ENCODE measurements around the gene PPP3R1.

The PPP3R1 gene

GRCh38 chr2:68230241-68231060 is 21.9 kb downstream of the PPP3R1 start:
- DNase-seq, result no peak

DNA sequence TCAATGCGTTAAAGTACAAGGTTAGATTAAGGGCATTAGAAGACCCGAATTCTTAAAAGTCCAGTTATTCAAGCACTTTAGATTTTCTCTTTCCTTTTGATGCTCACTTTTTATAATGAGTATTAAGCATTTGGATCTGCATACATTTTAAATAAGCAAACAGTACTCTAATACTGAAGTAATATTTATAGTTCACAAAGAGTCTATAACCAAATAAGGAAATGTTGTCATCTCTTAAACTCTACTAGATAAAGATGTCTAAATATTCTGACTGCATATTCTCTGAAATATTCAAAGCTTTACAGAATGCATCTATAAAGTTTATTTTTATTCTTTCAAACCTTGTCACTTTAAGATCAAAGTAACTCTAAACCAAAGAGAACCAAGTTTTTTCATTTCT is 25.5 kb downstream of the PPP3R1 start:
- DNase-seq, result no peak

DNA sequence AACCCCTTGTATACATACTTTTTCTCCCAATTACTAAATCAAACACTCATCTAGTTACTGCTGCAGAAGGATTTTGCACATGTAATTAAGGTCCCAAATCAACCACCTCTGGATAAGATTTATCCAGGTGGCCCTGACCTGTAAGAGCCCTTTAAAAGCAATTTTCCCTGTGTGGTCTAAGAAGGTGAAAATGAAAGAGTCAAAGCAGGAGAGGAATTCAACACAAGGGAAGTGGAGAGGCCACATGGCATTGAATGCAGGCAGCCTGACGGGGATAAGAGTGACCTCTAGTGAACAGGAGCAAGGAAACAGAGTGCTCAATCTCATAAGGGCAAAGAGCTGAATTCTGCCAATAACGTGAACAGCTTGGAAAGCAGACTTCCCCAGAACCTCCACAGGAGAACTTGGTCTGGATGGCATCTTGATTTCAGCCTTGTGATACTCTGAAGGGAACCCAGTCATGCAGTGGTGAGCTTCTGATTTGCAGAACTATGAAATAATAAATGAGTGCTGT is 27.2 kb downstream of the PPP3R1 start:
- DNase-seq, result no peak

GRCh38 chr2:68223419-68223818 is 28.9 kb downstream of the PPP3R1 start:
- DNase-seq, result no peak

DNA sequence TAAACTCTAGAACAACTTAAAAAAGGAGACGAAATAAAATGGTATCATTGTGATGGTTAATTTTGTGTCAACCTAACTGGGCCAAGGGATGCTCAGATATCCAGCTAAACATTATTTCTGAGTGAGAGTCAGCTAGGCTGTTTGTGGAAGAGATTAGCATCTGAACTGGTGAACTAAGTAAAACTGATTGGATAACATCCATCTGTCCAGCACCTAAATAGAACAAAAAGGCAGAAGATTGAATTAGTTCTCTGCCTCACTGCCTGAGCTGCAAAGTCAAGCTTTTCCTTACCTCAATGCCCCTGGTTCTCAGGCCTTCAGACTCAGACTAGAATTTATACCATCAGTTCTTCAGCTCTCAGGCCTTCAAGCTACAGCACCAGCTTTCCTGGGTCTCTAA is 30.0 kb downstream of the PPP3R1 start:
- DNase-seq, result no peak

DNA sequence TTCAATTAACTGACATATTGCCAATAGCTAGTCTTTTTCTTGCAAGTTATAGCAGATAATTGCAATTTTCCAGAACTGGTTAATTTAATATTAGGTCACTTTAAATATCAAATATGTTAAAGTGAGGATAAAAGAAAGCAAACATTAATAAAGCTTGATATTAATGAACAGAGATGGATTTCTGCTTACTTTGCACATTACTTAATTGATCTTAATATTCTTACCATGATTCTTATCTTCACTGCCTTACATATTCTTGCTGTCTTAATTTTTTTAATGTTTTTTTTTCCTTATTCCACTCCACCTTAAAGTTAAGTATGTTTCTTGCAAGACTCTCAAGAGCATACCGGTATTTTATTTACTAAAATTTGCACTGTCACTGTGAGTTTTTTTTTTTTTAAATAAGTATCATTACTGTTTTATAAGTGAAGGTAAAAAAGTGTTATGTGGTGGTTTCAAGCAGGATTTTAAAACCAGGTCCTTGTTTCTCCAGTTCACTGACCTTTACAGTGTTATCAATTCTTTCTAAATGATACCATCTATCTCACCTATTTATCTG is 33.9 kb downstream of the PPP3R1 start:
- no peak for DNase-seq

GRCh38 chr2:68217729-68218128 is 34.6 kb downstream of the PPP3R1 start:
- no peak for DNase-seq

DNA sequence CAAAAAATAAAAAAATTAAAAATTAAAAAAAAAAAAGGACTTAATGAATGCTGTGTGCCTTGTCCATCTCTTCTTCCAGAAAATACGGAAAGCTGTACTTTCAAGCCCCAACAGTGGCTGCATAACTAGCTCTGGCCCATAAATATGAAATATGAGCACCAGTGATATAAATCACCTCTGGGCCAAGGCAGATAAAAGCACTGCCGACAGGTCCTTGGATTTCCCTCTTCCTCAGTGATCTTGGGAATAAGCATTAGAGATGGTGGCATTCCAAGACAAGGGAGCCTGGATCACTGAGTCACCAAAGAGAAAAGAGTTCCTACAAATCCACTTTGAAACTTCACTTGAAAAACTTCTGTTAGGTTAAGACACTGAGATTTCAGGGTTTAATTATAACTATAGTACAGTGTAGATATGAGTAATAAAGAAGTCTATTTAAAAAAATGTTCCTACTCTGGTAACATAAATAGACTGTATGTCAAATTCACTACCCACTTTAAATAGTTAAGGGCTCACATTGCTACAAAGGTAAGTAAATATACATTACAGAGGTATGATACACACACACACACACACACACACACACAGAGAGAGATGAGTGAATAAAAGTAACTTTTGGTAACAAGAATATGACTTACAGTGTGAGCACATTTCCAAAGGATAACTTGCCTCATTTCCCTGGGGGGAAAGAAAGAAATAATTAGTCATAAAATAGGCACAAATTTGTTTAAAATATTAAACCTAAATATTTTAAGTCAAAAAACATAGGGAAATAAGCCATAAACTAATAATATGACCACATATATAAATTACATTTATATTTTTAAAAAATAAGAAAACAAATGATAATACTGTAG is 35.6 kb downstream of the PPP3R1 start:
- DNase-seq, result no peak

DNA sequence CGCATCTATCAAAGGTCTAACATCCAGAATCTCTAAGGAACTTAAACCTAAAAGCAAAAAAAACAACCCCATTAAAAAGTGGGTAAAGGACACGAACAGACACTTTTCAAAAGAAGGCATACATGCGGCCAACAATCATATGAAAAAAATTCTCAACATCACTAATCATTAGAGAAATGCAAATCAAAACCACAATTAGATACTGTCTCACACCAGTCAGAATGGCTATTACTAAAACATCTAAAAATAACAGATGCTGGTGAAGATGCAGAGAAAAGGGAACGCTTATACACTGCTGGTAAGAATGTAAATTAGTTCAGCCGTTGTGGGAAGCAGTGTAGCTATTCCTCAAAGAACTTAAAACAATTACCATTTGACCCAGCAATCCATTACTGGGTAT is 38.0 kb downstream of the PPP3R1 start:
- no peak for DNase-seq

- no peak for DNase-seq
Observed at GRCh38 chr2:68206793-68207192, 45.5 kb downstream of the PPP3R1 start.

DNA sequence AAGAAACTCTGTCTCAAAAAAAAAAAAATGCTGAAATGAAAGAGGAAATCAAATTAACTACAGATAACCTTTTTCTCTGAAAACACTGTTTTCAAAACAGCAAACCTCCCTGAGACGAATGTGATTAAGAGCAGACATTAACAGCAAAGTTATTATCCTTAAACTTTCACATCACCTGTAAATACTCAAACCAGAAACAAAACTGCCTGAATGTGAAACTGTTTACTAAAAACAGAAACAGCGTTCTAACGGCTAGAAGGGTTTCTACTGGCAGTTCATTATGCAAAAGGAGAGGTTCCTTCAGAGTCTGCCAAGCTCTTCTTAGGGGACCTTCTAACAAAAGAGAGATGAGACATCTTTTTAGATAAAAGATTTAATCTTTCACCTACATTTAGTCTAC is 48.7 kb downstream of the PPP3R1 start:
- no peak for DNase-seq

DNA sequence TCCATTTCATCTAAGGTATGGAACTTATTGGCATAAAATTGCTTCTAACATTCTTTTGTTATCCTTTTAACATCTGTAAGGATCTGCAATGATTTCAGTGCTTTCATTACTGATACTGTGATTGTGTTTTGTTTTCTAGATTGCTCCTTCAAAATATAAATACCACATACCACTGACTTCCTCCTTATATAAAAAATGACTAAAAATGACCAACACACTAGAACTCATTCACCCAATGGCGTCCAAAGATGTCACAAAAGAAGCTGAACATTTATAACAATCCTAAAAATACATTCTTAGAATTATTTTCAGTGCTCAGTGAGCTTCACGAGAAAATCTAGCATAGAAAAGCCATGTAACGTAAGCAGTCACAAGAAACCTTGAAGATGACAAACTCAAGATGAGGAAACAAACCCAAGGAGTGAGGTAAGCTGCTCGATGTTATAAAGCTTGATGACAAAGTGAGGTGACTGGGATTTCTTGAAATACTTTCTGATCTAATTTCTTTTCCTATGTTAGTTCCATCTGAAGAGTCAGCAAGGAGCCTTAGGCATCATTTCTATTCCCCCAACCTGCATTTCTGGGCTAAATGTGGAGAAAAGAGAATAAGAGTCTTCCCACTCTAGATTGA is 52.1 kb downstream of the PPP3R1 start:
- no peak for DNase-seq

GRCh38 chr2:68196120-68196716 is 56.1 kb downstream of the PPP3R1 start:
- no peak for DNase-seq

- no peak for DNase-seq
Observed at GRCh38 chr2:68195096-68195495, 57.2 kb downstream of the PPP3R1 start.

- no peak for DNase-seq
Observed at GRCh38 chr2:68193787-68194372, 58.5 kb downstream of the PPP3R1 start.

- DNase-seq, result no peak
Observed at GRCh38 chr2:68193144-68193543, 59.2 kb downstream of the PPP3R1 start.

DNA sequence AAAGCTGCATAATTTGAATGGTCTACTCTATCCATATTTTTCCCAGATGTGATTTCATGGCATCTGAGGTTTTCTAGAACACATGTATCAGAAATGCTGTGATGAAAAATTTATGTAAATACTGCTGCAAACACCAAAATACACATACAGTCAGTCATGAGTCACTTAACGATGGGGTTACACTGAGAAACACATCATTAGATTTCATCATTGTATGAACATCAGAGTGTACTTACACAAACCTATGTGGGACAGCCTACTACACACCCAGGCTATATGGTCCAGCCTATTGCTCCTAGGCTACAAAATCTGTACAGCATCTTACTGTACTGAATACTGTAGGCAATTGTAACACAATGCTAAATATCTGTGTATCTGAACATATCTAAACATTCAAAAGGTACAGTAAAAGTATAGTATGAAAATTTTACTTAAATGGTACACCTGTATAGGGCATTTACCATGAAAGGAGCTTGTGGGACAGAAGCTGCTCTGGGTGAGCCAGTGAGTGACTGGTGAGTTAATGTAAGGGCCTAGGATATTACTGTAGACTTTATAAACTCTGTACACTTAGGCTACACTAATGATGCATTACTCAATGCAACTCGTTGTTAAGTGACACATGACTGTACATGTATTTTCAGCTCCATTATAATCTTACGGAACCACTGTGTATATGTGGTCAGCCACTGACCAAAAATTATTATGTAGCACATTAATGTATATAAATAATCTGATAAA is 61.2 kb downstream of the PPP3R1 start:
- DNase-seq, result no peak

DNA sequence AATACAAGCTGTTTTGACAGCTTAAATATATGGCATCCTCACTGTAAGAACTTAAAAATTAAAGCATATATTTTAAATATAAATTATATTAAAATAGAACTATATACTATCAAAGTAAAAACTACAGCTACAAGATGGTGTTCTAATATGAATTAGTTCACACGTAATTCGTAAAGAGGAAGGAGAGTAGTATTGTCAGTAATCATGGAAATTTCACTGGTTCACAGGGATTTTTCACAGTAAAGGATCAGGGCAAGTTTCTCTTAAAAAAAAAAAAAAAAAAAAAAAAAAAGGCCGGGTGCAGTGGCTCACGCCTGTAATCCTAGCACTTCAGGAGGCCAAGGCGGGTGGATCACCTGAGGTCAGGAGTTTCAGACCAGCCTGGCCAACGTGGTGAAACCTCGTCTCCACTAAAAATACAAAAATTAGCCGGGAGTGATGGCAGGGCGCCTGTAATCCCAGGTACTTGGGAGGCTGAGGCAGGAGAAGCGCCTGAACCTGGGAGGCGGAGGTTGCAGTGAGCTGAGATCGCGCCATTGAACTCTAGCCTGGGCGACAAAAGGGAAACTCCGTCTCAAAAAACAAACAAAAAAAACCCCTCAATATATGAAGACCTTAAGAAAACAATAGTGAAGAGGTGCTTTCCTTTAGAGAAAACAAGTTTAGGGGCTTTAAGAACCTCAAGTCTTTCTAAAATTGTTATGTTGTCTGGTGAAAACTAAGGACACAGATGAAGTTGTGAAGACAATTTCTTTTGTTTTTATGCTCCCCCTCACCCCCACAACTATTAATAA is 62.1 kb downstream of the PPP3R1 start:
- DNase-seq, result no peak

GRCh38 chr2:68188831-68189230 is 63.5 kb downstream of the PPP3R1 start:
- no peak for DNase-seq

DNA sequence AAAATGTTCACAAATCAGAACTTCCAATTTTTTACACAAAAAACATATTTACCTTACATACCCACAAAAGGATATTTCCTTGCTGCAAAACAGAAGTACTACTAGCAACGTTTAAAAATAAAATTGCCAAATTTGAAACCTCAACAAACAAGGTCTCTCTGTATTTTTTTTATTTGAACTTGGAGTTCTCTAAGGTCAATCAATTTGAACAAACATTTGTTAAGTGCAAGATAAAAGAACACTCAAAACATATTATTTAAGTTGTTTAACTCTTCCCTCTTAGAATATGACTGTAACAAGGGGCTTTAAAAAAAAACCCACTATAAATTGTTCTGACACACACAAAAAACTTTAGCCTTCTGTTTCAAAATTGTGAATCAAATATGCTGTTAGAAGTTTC is 65.0 kb downstream of the PPP3R1 start:
- DNase-seq, result no peak
